PFSK-1 (cell line): Measurements from ENCODE around the gene CCDC183.
"Not testable (repeated sequence)": the region's sequence is repeated elsewhere in the genome, so short reads cannot be mapped to it uniquely, and the experiment has no call there.

Experiments
- FOXP2 ChIP-seq: optimal IDR thresholded peaks from 2 replicates; pipeline ENCODE3; 2011; ENCODE audit warnings: borderline replicate concordance, control low read depth, inconsistent platforms; ENCODE audit not compliant: insufficient read depth; ENCODE audit errors: extremely low read length, extremely low read depth
- POLR2AphosphoS5 ChIP-seq: IDR thresholded peaks from 2 replicates; pipeline ENCODE4 v1.6.1; 2012; ENCODE audit warnings: low read depth, mild to moderate bottlenecking, control low read depth, low read length, moderate library complexity
- SIN3A ChIP-seq: IDR thresholded peaks from 2 replicates; pipeline ENCODE4 v1.6.1; 2012; ENCODE audit warnings: mild to moderate bottlenecking, low read length, moderate library complexity, borderline replicate concordance; ENCODE audit not compliant: insufficient read depth
- TAF1 ChIP-seq: IDR thresholded peaks from 2 replicates; pipeline ENCODE4 v1.6.1; 2012; ENCODE audit warnings: low read length, control low read depth, borderline replicate concordance; ENCODE audit not compliant: insufficient read depth
- TF ChIP-seq, protein P1 (sequence below), 2 experiments: IDR thresholded peaks; 2 replicates each; pipeline versions ENCODE4 v1.6.1 to v1.8.0; 2011 to 2012; ENCODE audit warnings: low read depth in 2 of 2, low read length in 2 of 2, control low read depth in 1 of 2, inconsistent platforms in 1 of 2, mild to moderate bottlenecking in 1 of 2, moderate library complexity in 1 of 2; ENCODE audit not compliant: insufficient read depth in 1 of 2

CCDC183 gene

DNA sequence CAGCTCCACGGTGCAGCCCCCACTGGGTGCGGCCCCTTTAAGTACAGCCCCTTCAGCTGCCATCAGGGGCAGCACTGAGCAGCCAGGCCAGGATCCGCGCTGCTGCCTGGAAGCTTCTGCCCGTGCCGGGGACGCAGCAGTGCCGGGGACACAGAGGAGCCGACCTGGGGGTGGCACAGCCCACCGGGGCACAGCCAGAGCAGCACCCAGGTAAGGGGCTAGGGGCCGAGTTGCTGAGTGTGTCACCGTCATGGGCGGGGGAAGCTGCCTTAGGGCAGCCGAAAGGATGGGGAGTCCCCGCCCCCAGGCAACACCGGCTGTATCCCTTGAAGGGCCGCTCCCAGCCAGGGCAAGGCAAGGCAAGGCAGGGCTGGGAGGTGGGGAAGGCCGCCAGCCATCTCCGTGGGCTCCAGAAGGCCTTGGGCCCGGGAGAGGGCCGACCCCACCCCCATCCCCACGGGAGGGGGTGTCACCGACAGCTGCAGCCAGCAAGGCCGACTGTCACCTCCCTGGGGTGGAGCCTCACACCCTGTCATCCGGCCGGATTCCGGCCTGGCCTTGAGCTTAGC is 46.3 kb downstream of the CCDC183 start, which contains the start of gene AJM1:
Gene AJM1 (plus strand): TSS at position 99 of the 569 bp plus-strand sequence. CDS start 1,937 bp downstream, outside the sequence.
- TF ChIP-seq TAF1, POLR2AphosphoS5: not testable (repeated sequence)
- TF ChIP-seq, protein P1, sequence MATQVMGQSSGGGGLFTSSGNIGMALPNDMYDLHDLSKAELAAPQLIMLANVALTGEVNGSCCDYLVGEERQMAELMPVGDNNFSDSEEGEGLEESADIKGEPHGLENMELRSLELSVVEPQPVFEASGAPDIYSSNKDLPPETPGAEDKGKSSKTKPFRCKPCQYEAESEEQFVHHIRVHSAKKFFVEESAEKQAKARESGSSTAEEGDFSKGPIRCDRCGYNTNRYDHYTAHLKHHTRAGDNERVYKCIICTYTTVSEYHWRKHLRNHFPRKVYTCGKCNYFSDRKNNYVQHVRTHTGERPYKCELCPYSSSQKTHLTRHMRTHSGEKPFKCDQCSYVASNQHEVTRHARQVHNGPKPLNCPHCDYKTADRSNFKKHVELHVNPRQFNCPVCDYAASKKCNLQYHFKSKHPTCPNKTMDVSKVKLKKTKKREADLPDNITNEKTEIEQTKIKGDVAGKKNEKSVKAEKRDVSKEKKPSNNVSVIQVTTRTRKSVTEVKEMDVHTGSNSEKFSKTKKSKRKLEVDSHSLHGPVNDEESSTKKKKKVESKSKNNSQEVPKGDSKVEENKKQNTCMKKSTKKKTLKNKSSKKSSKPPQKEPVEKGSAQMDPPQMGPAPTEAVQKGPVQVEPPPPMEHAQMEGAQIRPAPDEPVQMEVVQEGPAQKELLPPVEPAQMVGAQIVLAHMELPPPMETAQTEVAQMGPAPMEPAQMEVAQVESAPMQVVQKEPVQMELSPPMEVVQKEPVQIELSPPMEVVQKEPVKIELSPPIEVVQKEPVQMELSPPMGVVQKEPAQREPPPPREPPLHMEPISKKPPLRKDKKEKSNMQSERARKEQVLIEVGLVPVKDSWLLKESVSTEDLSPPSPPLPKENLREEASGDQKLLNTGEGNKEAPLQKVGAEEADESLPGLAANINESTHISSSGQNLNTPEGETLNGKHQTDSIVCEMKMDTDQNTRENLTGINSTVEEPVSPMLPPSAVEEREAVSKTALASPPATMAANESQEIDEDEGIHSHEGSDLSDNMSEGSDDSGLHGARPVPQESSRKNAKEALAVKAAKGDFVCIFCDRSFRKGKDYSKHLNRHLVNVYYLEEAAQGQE (IDR thresholded peaks at IDR 0.05; ENCODE audit: insufficient read depth in 1 of 2, low read depth in 2 of 2, low read length in 2 of 2), result not testable (repeated sequence)

DNA sequence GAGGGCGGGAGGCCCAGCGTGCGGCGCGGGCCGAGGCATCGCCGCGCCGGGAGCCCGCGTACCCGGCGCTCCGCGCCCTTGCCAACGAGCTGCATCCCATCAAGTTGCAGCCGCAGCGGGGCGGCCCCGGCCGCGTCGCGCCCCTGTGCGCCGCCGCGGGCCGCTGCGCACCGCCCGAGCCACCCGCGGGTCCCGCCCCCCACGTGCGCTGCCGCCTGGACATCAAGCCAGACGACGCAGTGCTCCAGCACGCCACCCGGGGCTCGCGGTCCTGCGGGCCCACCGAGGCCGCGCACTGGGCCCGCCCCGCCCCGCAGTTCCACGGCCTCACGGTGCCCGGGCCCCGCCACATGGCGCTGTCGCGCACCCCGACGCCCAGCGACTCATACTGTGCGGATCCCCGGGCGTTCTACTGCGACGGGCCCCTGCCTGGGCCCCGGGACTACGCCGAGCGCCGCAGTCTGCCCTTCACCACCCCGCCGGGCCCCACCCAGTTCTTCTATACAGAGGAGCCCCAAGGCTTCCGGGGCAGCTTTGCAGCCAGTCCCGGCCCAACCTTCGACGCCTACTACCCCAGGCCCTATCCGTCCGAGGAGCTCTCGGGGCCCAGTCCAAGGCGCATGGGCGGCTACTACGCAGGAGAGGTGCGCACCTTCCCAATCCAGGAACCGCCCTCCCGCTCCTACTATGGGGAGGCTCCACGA is 48.8 kb downstream of the CCDC183 start:
- TF ChIP-seq POLR2AphosphoS5 (no peak), SIN3A (no peak), TAF1 (no peak), FOXP2 (no peak)
- TF ChIP-seq, protein P1 (IDR thresholded peaks at IDR 0.05; ENCODE audit: insufficient read depth in 1 of 2, low read depth in 2 of 2, low read length in 2 of 2), result no peak

DNA sequence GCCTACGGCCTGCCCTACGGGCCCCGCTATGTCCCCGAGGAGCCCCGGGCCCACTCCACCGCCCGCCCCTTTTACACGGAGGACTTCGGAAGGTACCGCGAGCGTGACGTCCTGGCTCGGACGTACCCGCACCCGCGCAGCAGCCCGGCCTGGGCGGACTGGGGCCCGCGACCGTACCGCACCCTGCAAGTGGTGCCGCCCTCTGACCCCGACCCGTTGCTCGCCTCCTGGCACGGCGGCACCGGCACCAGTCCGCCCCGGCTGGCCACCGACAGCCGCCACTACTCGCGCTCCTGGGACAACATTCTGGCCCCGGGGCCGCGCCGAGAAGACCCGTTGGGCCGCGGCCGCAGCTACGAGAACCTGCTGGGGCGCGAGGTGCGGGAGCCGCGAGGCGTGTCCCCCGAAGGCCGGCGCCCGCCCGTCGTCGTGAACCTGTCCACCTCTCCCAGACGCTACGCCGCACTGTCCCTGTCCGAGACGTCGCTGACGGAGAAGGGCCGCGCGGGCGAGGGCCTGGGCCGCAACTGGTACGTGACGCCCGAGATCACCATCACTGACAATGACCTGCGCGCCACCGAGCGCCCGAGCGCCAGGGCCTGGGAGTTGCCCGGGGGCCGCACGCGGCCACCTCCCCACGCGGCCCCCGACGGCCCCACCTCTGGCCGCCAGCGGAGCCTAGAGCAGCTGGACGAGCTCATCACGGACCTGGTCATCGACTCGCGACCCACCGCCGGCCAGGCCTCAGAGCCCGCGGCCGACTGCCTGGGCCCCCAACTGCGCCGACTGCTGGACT is 49.5 kb downstream of the CCDC183 start:
- TF ChIP-seq FOXP2 (no peak), TAF1 (no peak), POLR2AphosphoS5 (no peak), SIN3A (no peak)
- TF ChIP-seq, protein P1 (IDR thresholded peaks at IDR 0.05; ENCODE audit: insufficient read depth in 1 of 2, low read depth in 2 of 2, low read length in 2 of 2), result no peak

DNA sequence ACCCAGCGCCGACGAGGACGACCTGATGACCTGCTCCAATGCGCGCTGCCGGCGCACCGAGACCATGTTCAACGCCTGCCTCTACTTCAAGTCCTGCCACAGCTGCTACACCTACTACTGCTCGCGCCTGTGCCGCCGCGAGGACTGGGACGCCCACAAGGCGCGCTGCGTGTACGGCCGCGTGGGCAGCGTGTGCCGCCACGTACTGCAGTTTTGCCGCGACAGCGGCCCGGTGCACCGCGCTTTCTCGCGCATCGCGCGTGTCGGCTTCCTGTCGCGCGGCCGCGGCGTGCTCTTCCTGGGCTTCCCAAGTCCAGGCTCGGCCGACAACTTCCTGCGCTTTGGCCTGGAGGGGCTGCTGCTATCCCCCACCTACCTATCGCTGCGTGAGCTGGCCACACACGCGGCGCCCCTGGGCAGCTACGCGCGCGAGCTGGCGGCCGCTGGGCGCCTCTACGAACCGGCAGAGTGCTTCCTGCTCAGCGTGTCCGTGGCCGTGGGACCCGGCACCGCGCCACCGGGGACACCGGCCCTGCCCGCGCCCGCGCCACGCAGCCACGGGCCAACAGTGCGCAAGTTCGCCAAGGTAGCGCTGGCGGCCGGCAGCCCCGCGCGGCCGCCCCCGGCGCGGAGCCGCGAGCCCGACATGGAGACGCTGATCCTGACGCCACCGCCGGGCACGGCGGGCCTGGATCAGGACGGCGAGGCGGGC is 50.4 kb downstream of the CCDC183 start:
- TF ChIP-seq TAF1, result no peak
- no peak for TF ChIP-seq FOXP2
- TF ChIP-seq, protein P1 (IDR thresholded peaks at IDR 0.05; ENCODE audit: insufficient read depth in 1 of 2, low read depth in 2 of 2, low read length in 2 of 2), result no peak
- no peak for TF ChIP-seq POLR2AphosphoS5
- no peak for TF ChIP-seq SIN3A
